ENCODE results near the gene TFEC. TPM values are rescaled to one million over a fixed set of nuclear protein-coding genes. Genes with fewer than 3 reads are reported as not detected.
"Not testable (repeated sequence)": the region's sequence is repeated elsewhere in the genome, so short reads cannot be mapped to it uniquely, and the experiment has no call there.

TFEC gene
- total and polyA plus RNA-seq, 4 donors = 9.8 to 19.2 (median 17.1) TPM

GRCh38 chr7:115940460-115941060 is 90.0 kb downstream of the TFEC start:
- Histone ChIP-seq H3K9ac (ENCODE audit: insufficient read depth in 1 of 2, low read length in 2 of 2) (no peak overlapping the region), H3K4me3 (no peak overlapping the region), H3K27ac (ENCODE audit: low read depth in 1 of 2, low read length in 1 of 2) (no peak overlapping the region), H3K9me3 (ENCODE audit: control insufficient read depth in 4 of 4, insufficient read depth in 3 of 4, low read length in 3 of 4) (no peaks in the 10 kb centered on the region), H3K27me3 (ENCODE audit: control insufficient read depth in 3 of 3, insufficient read depth in 3 of 3, low read length in 2 of 3) (no peaks in the 10 kb centered on the region), H3K36me3 (ENCODE audit: control insufficient read depth in 4 of 4, insufficient read depth in 4 of 4, low read length in 4 of 4) (no peaks in the 10 kb centered on the region), H3K4me1 (ENCODE audit: control insufficient read depth in 5 of 5, insufficient read depth in 5 of 5, low read length in 5 of 5) (peaks cover 0 to 3% (median 0%) of the 10 kb centered on the region in 5 donors)
- TF ChIP-seq CTCF (IDR thresholded peaks at IDR 0.05; ENCODE audit: control extremely low read depth, extremely low read depth) = no peak
- no peak for ATAC-seq (ENCODE audit: insufficient read depth, low FRiP score)
- WGBS, 2 donors = 77 to 78% methylated on average over 3 of the region's 3 CpGs
- DNase-seq = no peak

- no peaks in the 10 kb centered on the region for H3K27me3 ChIP-seq (ENCODE audit: control insufficient read depth in 3 of 3, insufficient read depth in 3 of 3, low read length in 2 of 3)
- H3K9ac ChIP-seq (ENCODE audit: insufficient read depth in 1 of 2, low read length in 2 of 2) = no peak overlapping the region
- H3K9me3 ChIP-seq (ENCODE audit: control insufficient read depth in 4 of 4, insufficient read depth in 3 of 4, low read length in 3 of 4) = no peaks in the 10 kb centered on the region
- ATAC-seq (ENCODE audit: insufficient read depth, low FRiP score) = no peak
- peaks cover 0 to 3% (median 0%) of the 10 kb centered on the region in 5 donors for H3K4me1 ChIP-seq (ENCODE audit: control insufficient read depth in 5 of 5, insufficient read depth in 5 of 5, low read length in 5 of 5)
- DNase-seq = peak in 2 of 3 donors; percentile 4 to 19
- no peak overlapping the region for H3K4me3 ChIP-seq
- no peak for TF ChIP-seq CTCF (IDR thresholded peaks at IDR 0.05; ENCODE audit: control extremely low read depth, extremely low read depth)
- no peak overlapping the region for H3K27ac ChIP-seq (ENCODE audit: low read depth in 1 of 2, low read length in 1 of 2)
- no peaks in the 10 kb centered on the region for H3K36me3 ChIP-seq (ENCODE audit: control insufficient read depth in 4 of 4, insufficient read depth in 4 of 4, low read length in 4 of 4)
- 66 to 76% methylated on average over 1 of the region's 1 CpG for WGBS, 2 donors
Observed at GRCh38 chr7:115937960-115938359, 92.6 kb downstream of the TFEC start.

GRCh38 chr7:115933471-115933870 is 97.1 kb downstream of the TFEC start:
- no peaks in the 10 kb centered on the region for H3K36me3 ChIP-seq (ENCODE audit: control insufficient read depth in 4 of 4, insufficient read depth in 4 of 4, low read length in 4 of 4)
- H3K27ac ChIP-seq (ENCODE audit: low read depth in 1 of 2, low read length in 1 of 2) = no peak overlapping the region
- no peak for DNase-seq
- peaks cover 0 to 3% (median 0%) of the 10 kb centered on the region in 5 donors for H3K4me1 ChIP-seq (ENCODE audit: control insufficient read depth in 5 of 5, insufficient read depth in 5 of 5, low read length in 5 of 5)
- H3K4me3 ChIP-seq = no peak overlapping the region
- no peak overlapping the region for H3K9ac ChIP-seq (ENCODE audit: insufficient read depth in 1 of 2, low read length in 2 of 2)
- no peak for TF ChIP-seq CTCF (IDR thresholded peaks at IDR 0.05; ENCODE audit: control extremely low read depth, extremely low read depth)
- 79 to 83% methylated on average over 4 of the region's 4 CpGs for WGBS, 2 donors
- H3K9me3 ChIP-seq (ENCODE audit: control insufficient read depth in 4 of 4, insufficient read depth in 3 of 4, low read length in 3 of 4) = no peaks in the 10 kb centered on the region
- ATAC-seq (ENCODE audit: insufficient read depth, low FRiP score) = no peak
- H3K27me3 ChIP-seq (ENCODE audit: control insufficient read depth in 3 of 3, insufficient read depth in 3 of 3, low read length in 2 of 3) = no peaks in the 10 kb centered on the region

GRCh38 chr7:115932880-115933279 is 97.7 kb downstream of the TFEC start:
- no peaks in the 10 kb centered on the region for H3K36me3 ChIP-seq (ENCODE audit: control insufficient read depth in 4 of 4, insufficient read depth in 4 of 4, low read length in 4 of 4)
- 72 to 78% methylated on average over 2 of the region's 2 CpGs for WGBS, 2 donors
- H3K4me1 ChIP-seq (ENCODE audit: control insufficient read depth in 5 of 5, insufficient read depth in 5 of 5, low read length in 5 of 5) = peaks cover 0 to 1% (median 0%) of the 10 kb centered on the region in 5 donors
- no peaks in the 10 kb centered on the region for H3K27me3 ChIP-seq (ENCODE audit: control insufficient read depth in 3 of 3, insufficient read depth in 3 of 3, low read length in 2 of 3)
- no peak overlapping the region for H3K4me3 ChIP-seq
- no peak overlapping the region for H3K9ac ChIP-seq (ENCODE audit: insufficient read depth in 1 of 2, low read length in 2 of 2)
- DNase-seq (no peak), ATAC-seq (ENCODE audit: insufficient read depth, low FRiP score) (no peak)
- no peak for TF ChIP-seq CTCF (IDR thresholded peaks at IDR 0.05; ENCODE audit: control extremely low read depth, extremely low read depth)
- H3K9me3 ChIP-seq (ENCODE audit: control insufficient read depth in 4 of 4, insufficient read depth in 3 of 4, low read length in 3 of 4) = no peaks in the 10 kb centered on the region
- H3K27ac ChIP-seq (ENCODE audit: low read depth in 1 of 2, low read length in 1 of 2) = no peak overlapping the region

- 96 to 97% methylated on average over 3 to 4 of the region's 4 CpGs for WGBS, 2 donors
- not testable (repeated sequence) for H3K9me3 ChIP-seq (ENCODE audit: control insufficient read depth in 4 of 4, insufficient read depth in 3 of 4, low read length in 3 of 4); ATAC-seq (ENCODE audit: insufficient read depth, low FRiP score)
Observed at GRCh38 chr7:115930184-115930583, 100.4 kb downstream of the TFEC start.

More at GRCh38 chr7:115930184-115930583, 100.4 kb downstream of the TFEC start:
- H3K27ac ChIP-seq (ENCODE audit: low read depth in 1 of 2, low read length in 1 of 2); H3K27me3 ChIP-seq (ENCODE audit: control insufficient read depth in 3 of 3, insufficient read depth in 3 of 3, low read length in 2 of 3); H3K9ac ChIP-seq (ENCODE audit: insufficient read depth in 1 of 2, low read length in 2 of 2); DNase-seq; H3K4me3 ChIP-seq; H3K36me3 ChIP-seq (ENCODE audit: control insufficient read depth in 4 of 4, insufficient read depth in 4 of 4, low read length in 4 of 4); H3K4me1 ChIP-seq (ENCODE audit: control insufficient read depth in 5 of 5, insufficient read depth in 5 of 5, low read length in 5 of 5): not testable (repeated sequence)

All from lung (tissue), 12 donors.